Mucosa of descending colon (tissue), 3 donors: ENCODE measurements around the gene ESAM. TPM values are rescaled to one million over a fixed set of nuclear protein-coding genes. Genes with fewer than 3 reads are reported as not detected.

ENCODE experiments used
- ATAC-seq: fragments of 200-7000 bp; cut with Tn5 transposase; one replicate; pipeline ENCODE4 v1.9.1; 2020; ENCODE audit warnings: mild to moderate bottlenecking, moderate library complexity
- DNase-seq, 3 donors: peaks; one replicate each; pipeline ENCODE4 v3.0.0-alpha.2; 2020
- H3K36me3 ChIP-seq: fragments of 200-600 bp; one replicate; pipeline ENCODE4 v1.8.0; 2021; ENCODE audit warnings: low read depth, mild to moderate bottlenecking
- H3K4me1 ChIP-seq: fragments of 200-600 bp; one replicate; pipeline ENCODE4 v1.8.0; 2021; ENCODE audit warnings: low read depth, mild to moderate bottlenecking
- H3K4me3 ChIP-seq: fragments of 200-600 bp; one replicate; pipeline ENCODE4 v1.8.0; 2021; ENCODE audit warnings: mild to moderate bottlenecking
- H3K9me3 ChIP-seq: fragments of 200-600 bp; one replicate; pipeline ENCODE4 v1.8.0; 2021; ENCODE audit warnings: mild to moderate bottlenecking
- intact Hi-C, 2 donors: fragments of 100-400 bp; cut with DNase I in 1 of 2; cut with micrococcal nuclease in 1 of 2; formaldehyde crosslinking; loops; one replicate each; pipeline versions ENCODE4 v1.11.0 to v1.11.1; 2022; cut with DNase I, micrococcal nuclease
- long read RNA-seq, 2 donors: library from polyadenylated mRNA; unstranded; transcript quantifications; one replicate each; pipeline ENCODE4 v2.0.0, GENCODE V29; 2019 to 2021
- total RNA-seq, 3 donors: library from RNA; stranded (reverse); fragmentation: NEBNext Ultra II Directional in 2 of 3; extraction: Animal tissue kit (Norgen Biotek cat#: 25700) in 2 of 3; gene quantifications; one replicate each; pipeline versions ENCODE4 v1.2.1 to v1.2.4, GENCODE V29; 2021 to 2023
- TF ChIP-seq, protein P1 (sequence below): fragments of 200-600 bp; IDR thresholded peaks from one replicate; pipeline ENCODE4 v1.8.0; 2022; ENCODE audit warnings: antibody characterized with exemption, mild to moderate bottlenecking
- donor health status: DM: no; HTN: no; CAD: no; lungs with moderate emphysema.
- donor health status: DM: no; HTN: no; CAD: no.
- donor health status: DM: no; HTN: yes; CAD: no.

Gene ESAM, protein sequence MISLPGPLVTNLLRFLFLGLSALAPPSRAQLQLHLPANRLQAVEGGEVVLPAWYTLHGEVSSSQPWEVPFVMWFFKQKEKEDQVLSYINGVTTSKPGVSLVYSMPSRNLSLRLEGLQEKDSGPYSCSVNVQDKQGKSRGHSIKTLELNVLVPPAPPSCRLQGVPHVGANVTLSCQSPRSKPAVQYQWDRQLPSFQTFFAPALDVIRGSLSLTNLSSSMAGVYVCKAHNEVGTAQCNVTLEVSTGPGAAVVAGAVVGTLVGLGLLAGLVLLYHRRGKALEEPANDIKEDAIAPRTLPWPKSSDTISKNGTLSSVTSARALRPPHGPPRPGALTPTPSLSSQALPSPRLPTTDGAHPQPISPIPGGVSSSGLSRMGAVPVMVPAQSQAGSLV
- 10 to 100 TPM in 1 of 3 donors, 1 to 10 TPM in 2; 7.7 to 11.5 (median 8.4) TPM for total RNA-seq
- long read RNA-seq, donor 1, transcript ESAM-201 (7 exons, 1,826 nt): major isoform, 11 of 12 reads
- long read RNA-seq, donor 1, partial matches to known transcripts: 1 of 12 reads
- long read RNA-seq, donor 1, other reads (novel, unspliced or antisense): 0 of 12 reads
- long read RNA-seq, donor 2, transcript ESAM-201 (7 exons, 1,826 nt): major isoform, 5 of 9 reads
- long read RNA-seq, donor 2, partial matches to known transcripts: 0 of 9 reads
- long read RNA-seq, donor 2, other reads (novel, unspliced or antisense): 1 of 9 reads

DNA sequence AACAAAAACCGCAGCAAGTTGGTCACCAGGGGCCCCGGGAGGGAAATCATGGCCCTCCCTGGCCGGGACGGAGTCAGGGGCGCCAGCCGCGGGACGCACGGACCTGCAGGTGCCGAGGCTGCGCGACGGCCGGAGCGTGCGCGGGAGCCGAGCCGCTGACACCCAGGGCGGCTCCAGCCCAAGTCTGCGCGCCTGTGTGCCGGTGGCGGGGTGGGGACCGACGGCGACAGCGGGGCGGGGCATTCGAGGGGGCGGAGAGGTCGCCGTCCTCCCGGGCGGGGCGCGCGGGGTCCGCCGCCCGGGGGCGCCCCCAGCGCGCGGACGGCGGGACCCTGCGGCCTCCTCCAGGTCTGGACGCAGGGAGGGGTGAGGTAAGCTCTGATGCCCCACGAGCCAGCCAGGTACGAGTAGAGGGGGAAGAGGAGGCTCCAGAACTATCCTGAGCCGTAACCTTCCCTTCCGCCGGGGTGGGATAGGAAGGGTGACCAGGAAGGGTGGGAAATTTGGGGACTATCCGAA lies at the start of gene ESAM:
TSS of gene ESAM (minus strand) at position 186 of the 519 bp plus-strand sequence. CDS start at position 50, 136 bp downstream.
- DNase-seq: peak; percentile 78 to 87 (median 85)
- peaks cover 35% of the 10 kb centered on the region for H3K4me1 ChIP-seq
- TF ChIP-seq, protein P1, sequence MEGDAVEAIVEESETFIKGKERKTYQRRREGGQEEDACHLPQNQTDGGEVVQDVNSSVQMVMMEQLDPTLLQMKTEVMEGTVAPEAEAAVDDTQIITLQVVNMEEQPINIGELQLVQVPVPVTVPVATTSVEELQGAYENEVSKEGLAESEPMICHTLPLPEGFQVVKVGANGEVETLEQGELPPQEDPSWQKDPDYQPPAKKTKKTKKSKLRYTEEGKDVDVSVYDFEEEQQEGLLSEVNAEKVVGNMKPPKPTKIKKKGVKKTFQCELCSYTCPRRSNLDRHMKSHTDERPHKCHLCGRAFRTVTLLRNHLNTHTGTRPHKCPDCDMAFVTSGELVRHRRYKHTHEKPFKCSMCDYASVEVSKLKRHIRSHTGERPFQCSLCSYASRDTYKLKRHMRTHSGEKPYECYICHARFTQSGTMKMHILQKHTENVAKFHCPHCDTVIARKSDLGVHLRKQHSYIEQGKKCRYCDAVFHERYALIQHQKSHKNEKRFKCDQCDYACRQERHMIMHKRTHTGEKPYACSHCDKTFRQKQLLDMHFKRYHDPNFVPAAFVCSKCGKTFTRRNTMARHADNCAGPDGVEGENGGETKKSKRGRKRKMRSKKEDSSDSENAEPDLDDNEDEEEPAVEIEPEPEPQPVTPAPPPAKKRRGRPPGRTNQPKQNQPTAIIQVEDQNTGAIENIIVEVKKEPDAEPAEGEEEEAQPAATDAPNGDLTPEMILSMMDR: no peak
- no peaks in the 10 kb centered on the region for H3K36me3 ChIP-seq
- intact Hi-C loops: loop anchor here in 1 of 2 donors (5.0 kb wide), 1 partner anchor 90 kb away; the partner anchor contains the start of genes SIAE and SPA17
- H3K4me3 ChIP-seq: peak within 1 kb of the TSS; percentile 32
- peak; percentile 79 for ATAC-seq
- H3K9me3 ChIP-seq: no peaks in the 10 kb centered on the region

DNA sequence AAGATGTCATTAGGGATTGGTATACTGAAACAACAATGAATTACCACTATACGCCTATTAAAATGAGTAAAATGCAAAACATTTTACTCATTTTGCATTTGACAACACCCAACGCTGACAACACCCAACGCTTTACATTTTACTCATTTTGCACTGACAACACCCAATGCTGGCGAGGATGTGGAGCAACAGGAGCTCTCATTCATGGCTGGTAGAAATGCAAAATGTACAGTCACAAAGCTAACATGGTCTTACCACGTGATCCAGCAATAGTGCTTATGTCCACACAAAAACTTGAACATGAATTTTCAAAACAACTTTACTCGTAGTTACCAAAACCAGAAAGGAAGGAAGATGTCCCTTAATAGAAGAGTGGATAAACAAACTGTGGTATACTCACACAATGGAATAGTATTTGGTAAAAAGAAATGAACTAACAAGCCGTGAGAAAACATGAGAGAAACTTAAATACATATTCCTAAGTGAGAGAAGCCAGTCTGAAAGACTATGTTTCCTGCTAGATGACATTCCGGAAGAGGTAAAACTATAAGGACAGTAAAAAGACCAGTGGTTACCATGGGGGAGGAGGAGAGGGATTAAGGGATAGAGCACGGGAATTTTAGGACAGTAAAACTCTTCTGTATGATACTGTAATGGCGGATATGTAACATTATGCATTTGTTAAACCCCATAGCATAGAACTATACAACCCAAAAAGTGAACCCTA lies 49.5 kb upstream of the ESAM start:
- Histone ChIP-seq H3K4me3 (no peak overlapping the region), H3K4me1 (no peaks in the 10 kb centered on the region), H3K9me3 (no peaks in the 10 kb centered on the region), H3K36me3 (no peaks in the 10 kb centered on the region)
- DNase-seq: no peak
- no peak for ATAC-seq
- TF ChIP-seq, protein P1: no peak
- intact Hi-C loops: no loop called here

DNA sequence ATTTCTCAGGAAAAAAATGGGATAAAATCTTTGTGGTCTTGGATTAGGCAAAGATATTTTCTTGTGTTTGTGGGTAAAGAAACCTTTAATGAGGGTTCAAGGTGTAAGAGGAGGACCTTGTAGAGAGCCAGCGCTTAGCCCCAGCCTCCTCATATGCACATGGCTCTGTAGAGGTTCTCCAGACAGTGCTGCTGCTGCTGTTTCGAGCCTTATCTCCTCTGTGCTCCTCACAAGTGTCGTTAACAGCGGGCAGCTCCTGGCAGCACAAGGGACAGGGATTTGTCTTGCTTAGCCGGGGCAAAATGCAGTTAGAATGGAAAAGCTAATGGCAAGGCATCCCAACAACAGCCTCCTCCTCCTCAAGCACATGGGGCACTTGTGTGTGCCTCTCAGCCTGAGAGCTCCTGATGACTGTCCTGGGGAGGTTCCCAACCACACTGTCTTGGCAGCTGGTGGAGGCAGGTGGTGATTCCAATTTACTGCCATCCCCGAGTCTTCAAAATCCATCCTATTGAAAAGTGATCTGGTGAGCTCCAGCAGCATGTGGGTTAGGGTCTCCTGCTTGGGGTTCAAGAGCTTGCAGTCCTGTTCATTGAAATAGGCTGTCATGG lies 45.7 kb upstream of the ESAM start:
- H3K9me3 ChIP-seq: no peaks in the 10 kb centered on the region
- intact Hi-C loops: no loop called here
- no peak for DNase-seq
- H3K4me3 ChIP-seq: no peak overlapping the region
- no peaks in the 10 kb centered on the region for H3K4me1 ChIP-seq
- no peak for ATAC-seq
- H3K36me3 ChIP-seq: no peaks in the 10 kb centered on the region
- TF ChIP-seq, protein P1: no peak

DNA sequence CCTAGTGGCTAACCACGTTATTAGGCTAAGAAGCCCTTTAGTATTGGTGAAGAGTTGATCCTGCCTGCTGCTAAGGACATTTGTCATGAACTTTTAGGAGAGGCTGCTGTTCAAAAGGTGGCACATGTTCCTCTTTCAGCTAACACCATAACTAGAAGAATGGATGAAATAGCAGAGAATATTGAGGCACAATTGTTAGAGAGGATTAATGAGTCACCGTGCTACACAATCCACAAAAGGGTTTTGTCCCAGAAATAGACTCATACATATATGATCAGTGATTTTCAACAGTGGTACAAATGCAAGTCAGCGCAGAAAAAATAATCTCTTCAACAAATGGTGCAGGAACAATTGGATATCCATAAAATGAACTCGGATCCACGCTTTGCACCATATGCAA lies 45.1 kb upstream of the ESAM start:
- no peak for ATAC-seq
- TF ChIP-seq, protein P1: no peak
- Histone ChIP-seq H3K9me3 (no peaks in the 10 kb centered on the region), H3K4me1 (no peaks in the 10 kb centered on the region), H3K36me3 (no peaks in the 10 kb centered on the region), H3K4me3 (no peak overlapping the region)
- intact Hi-C loops: no loop called here
- DNase-seq: no peak

DNA sequence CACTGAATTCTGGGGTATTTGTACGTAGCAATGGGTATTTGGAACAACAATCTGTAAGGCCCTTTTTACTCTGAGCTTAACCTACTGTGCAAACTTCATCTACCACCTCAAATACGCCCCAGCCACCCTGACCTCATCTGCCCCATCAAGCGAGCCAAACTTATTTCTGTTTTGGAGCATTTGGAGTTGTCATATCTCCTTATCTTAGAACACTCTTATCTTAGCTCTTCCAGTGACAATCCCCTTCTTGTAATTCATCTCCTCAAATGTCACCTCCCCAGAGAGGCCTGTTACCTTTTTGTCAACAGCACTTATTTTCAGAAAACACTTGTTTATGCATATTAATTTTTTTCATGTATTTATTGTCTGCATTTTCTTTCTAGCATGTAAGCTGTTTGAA lies 42.8 kb upstream of the ESAM start:
- H3K4me3 ChIP-seq: no peak overlapping the region
- TF ChIP-seq, protein P1: no peak
- H3K36me3 ChIP-seq: no peaks in the 10 kb centered on the region
- no peaks in the 10 kb centered on the region for H3K9me3 ChIP-seq
- DNase-seq (no peak), ATAC-seq (no peak)
- H3K4me1 ChIP-seq: no peaks in the 10 kb centered on the region
- intact Hi-C loops: no loop called here
